HL-60 (cell line): ENCODE data around the gene ABI2.
"Not testable (repeated sequence)": the region's sequence is repeated elsewhere in the genome, so short reads cannot be mapped to it uniquely, and the experiment has no call there.

Experiments used
- DNase-seq, 2 experiments: peaks; one replicate each; pipeline ENCODE4 v3.0.0-alpha.2; 2010 to 2020; ENCODE audit warnings: low read depth in 1 of 2, low spot score in 1 of 2
- H3K27ac ChIP-seq: fragments of 250-450 bp; sonication (Bioruptor Pico); replicated peaks from 2 replicates; pipeline ENCODE4 v1.5.1; 2020; ENCODE audit warnings: mild to moderate bottlenecking, moderate library complexity
- H3K27me3 ChIP-seq: fragments of 250-450 bp; sonication (Bioruptor Pico); 2 replicates; pipeline ENCODE4 v1.5.1; 2021; ENCODE audit warnings: mild to moderate bottlenecking, moderate library complexity; ENCODE audit not compliant: insufficient read depth, poor library complexity, severe bottlenecking
- H3K4me3 ChIP-seq: replicated peaks from 2 replicates; pipeline ENCODE4 v1.5.1; 2011; ENCODE audit warnings: mild to moderate bottlenecking, control low read depth, low read length; ENCODE audit not compliant: insufficient read depth
- GABPA ChIP-seq: IDR thresholded peaks from 2 replicates; pipeline ENCODE4 v1.6.1; 2012; ENCODE audit warnings: low read depth
- POLR2AphosphoS5 ChIP-seq: IDR thresholded peaks from 2 replicates; pipeline ENCODE4 v1.6.1; 2012; ENCODE audit warnings: low read depth
- SPI1 ChIP-seq: IDR thresholded peaks from 2 replicates; pipeline ENCODE4 v1.6.1; 2012; ENCODE audit warnings: low read depth, mild to moderate bottlenecking, borderline replicate concordance
- TF ChIP-seq, protein P1 (sequence below): IDR thresholded peaks from one replicate; pipeline ENCODE4 v1.5.1; 2011; ENCODE audit warnings: low read length, control low read depth, inconsistent platforms; ENCODE audit not compliant: insufficient read depth
- TF ChIP-seq, protein P2 (sequence below): IDR thresholded peaks from 2 replicates; pipeline ENCODE4 v1.6.1; 2012; ENCODE audit warnings: low read depth; ENCODE audit not compliant: insufficient replicate concordance

The ABI2 gene

DNA sequence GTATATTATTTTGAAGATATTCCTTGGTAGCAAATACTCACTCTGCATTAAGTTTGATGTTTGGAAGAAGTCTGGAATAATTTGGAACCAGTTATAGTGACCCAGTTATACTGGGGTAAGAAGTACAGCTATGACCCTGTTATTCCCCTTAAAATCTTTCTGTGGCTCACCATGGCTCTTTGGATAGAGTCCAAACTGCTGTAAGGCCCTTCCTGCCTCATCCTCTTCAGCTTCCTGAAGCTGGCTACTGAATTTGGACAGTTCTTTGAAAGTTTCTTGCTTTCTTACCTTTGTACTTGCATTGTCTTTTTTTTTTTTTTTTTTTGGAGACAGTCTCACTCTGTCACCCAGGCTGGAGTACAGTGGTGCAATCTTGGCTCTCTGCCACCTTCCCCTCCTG, 85.6 kb downstream of the ABI2 start:
- no peak for DNase-seq
- Histone ChIP-seq H3K27me3 (no peaks in the 10 kb centered on the region), H3K4me3 (no peak overlapping the region), H3K27ac (no peak overlapping the region)
- TF ChIP-seq GABPA (no peak), SPI1 (no peak), POLR2AphosphoS5 (no peak)
- TF ChIP-seq, protein P1, sequence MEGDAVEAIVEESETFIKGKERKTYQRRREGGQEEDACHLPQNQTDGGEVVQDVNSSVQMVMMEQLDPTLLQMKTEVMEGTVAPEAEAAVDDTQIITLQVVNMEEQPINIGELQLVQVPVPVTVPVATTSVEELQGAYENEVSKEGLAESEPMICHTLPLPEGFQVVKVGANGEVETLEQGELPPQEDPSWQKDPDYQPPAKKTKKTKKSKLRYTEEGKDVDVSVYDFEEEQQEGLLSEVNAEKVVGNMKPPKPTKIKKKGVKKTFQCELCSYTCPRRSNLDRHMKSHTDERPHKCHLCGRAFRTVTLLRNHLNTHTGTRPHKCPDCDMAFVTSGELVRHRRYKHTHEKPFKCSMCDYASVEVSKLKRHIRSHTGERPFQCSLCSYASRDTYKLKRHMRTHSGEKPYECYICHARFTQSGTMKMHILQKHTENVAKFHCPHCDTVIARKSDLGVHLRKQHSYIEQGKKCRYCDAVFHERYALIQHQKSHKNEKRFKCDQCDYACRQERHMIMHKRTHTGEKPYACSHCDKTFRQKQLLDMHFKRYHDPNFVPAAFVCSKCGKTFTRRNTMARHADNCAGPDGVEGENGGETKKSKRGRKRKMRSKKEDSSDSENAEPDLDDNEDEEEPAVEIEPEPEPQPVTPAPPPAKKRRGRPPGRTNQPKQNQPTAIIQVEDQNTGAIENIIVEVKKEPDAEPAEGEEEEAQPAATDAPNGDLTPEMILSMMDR = no peak
- TF ChIP-seq, protein P2, sequence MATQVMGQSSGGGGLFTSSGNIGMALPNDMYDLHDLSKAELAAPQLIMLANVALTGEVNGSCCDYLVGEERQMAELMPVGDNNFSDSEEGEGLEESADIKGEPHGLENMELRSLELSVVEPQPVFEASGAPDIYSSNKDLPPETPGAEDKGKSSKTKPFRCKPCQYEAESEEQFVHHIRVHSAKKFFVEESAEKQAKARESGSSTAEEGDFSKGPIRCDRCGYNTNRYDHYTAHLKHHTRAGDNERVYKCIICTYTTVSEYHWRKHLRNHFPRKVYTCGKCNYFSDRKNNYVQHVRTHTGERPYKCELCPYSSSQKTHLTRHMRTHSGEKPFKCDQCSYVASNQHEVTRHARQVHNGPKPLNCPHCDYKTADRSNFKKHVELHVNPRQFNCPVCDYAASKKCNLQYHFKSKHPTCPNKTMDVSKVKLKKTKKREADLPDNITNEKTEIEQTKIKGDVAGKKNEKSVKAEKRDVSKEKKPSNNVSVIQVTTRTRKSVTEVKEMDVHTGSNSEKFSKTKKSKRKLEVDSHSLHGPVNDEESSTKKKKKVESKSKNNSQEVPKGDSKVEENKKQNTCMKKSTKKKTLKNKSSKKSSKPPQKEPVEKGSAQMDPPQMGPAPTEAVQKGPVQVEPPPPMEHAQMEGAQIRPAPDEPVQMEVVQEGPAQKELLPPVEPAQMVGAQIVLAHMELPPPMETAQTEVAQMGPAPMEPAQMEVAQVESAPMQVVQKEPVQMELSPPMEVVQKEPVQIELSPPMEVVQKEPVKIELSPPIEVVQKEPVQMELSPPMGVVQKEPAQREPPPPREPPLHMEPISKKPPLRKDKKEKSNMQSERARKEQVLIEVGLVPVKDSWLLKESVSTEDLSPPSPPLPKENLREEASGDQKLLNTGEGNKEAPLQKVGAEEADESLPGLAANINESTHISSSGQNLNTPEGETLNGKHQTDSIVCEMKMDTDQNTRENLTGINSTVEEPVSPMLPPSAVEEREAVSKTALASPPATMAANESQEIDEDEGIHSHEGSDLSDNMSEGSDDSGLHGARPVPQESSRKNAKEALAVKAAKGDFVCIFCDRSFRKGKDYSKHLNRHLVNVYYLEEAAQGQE = no peak

DNA sequence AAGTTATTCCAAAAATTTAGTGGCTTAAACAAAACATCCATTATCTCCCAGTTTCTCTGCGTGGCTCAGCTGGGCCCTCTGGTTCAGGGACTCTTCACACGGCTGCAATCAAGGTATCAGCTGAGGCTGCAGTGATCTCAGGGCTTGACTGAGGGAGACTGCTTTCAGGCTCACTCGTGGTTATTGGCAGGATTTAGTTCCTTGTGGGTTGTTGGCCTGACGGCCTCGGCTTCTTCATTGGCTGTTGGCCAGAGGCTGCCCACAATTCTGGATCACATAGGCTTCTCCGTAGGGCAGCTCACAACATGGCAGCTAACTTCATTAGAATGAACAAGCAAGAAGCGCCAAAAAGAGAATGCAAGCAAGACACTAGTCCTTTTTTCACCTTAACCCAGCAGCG, 90.1 kb downstream of the ABI2 start:
- H3K27ac ChIP-seq = no peak overlapping the region
- DNase-seq = no peak
- no peak for TF ChIP-seq SPI1
- no peaks in the 10 kb centered on the region for H3K27me3 ChIP-seq
- no peak overlapping the region for H3K4me3 ChIP-seq

DNA sequence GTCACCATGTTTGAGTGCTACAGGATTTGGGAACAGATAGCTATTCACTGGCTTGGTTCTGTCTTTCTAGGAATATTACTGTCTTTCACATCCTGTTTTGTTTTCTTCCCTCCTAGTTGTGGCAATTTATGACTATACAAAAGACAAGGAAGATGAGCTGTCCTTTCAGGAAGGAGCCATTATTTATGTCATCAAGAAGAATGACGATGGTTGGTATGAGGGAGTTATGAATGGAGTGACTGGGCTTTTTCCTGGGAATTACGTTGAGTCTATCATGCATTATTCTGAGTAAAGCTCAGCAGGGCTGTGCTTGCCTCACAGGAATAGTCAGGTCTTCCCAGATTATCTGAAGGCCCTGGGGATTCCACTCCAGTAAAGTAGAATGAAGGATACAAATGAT, 98.9 kb downstream of the ABI2 start:
- no peaks in the 10 kb centered on the region for H3K27me3 ChIP-seq
- DNase-seq = no peak
- H3K4me3 ChIP-seq = no peak overlapping the region
- no peak overlapping the region for H3K27ac ChIP-seq
- no peak for TF ChIP-seq SPI1
- TF ChIP-seq, protein P1 = no peak
- TF ChIP-seq POLR2AphosphoS5 = no peak
- no peak for TF ChIP-seq GABPA
- TF ChIP-seq, protein P2 = no peak

DNA sequence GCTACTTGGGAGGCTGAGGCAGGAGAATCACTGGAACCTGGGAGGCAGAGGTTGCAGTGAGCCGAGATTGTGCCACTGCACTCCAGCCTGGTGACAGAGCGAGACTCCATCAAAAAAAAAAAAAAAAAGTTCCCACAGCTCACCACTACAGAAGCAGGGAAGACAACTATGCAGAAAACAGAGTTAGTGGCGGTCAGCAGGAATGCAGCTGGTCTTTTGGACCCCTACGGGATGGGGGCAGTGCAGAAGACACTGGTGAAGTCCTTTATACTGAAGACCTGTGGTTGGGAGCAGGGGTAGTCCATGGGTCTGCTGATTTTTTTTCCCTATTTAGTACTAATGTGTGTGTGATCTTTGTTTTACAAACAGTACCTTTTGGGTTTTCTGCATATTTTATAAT, 101.4 kb downstream of the ABI2 start:
- not testable (repeated sequence) for H3K27ac ChIP-seq, H3K27me3 ChIP-seq, H3K4me3 ChIP-seq, DNase-seq

DNA sequence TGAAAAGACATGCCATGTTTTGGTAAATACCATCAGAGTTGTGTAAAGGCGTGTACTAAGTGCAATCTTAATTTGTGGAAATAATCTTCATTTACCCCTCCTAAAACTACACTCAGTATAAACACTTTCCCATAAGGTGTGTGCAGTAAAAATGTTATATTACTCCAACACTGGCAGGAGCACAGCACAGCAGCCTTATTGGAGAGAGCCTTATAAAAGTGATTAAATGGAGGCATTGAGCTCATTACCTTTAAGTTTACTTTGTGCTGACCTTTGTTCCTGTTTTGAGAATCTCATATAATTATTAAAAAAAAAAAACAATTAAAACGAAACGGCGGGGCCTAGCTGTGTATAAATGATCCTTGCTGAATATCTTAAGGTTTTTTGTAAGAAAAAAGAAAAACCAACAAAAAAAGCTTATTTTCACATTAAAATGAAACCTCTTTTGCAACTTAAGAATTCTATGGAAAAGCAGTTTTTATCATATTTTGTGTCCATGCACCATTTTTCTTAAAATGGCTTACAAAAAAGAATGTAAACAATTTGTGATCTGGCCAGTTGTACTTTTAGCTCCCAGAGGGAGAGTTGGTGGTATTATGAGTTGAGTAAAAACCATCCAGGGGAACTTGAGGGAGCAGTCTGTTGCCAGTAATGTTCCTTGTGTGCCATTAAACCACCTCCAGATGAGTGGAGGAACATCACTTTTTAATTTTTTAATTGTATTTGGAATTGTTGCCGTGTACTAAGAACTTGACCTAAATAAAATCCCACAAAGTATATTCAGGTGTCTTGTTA, 103.4 kb downstream of the ABI2 start:
- H3K27me3 ChIP-seq = peaks cover 12% of the 10 kb centered on the region
- no peak overlapping the region for H3K27ac ChIP-seq
- no peak overlapping the region for H3K4me3 ChIP-seq
- no peak for TF ChIP-seq GABPA
- TF ChIP-seq, protein P2 = no peak
- TF ChIP-seq SPI1 = no peak
- TF ChIP-seq, protein P1 = no peak
- TF ChIP-seq POLR2AphosphoS5 = no peak
- DNase-seq = no peak
